Vagina (tissue), 2 donors: ENCODE results near the gene COL9A3.

Experiments used
- POLR2AphosphoS5 ChIP-seq, 2 donors: sonication (generic); formaldehyde crosslinking; IDR thresholded peaks; one replicate each; pipeline ENCODE4 v1.9.0; 2017; ENCODE audit warnings: antibody characterized with exemption in 2 of 2, mild to moderate bottlenecking in 2 of 2, low read depth in 1 of 2; ENCODE audit not compliant: insufficient read depth in 1 of 2
- TF ChIP-seq, protein P1 (sequence below), 3 experiments: fragments of 450-650 bp in 2 of 3; fragments of 200-600 bp in 1 of 3; sonication (generic) in 1 of 3; IDR thresholded peaks; one replicate each; pipeline ENCODE4 v1.5.1; 2017 to 2019; ENCODE audit warnings: antibody characterized with exemption in 3 of 3, mild to moderate bottlenecking in 2 of 3, moderate library complexity in 2 of 3

DNA sequence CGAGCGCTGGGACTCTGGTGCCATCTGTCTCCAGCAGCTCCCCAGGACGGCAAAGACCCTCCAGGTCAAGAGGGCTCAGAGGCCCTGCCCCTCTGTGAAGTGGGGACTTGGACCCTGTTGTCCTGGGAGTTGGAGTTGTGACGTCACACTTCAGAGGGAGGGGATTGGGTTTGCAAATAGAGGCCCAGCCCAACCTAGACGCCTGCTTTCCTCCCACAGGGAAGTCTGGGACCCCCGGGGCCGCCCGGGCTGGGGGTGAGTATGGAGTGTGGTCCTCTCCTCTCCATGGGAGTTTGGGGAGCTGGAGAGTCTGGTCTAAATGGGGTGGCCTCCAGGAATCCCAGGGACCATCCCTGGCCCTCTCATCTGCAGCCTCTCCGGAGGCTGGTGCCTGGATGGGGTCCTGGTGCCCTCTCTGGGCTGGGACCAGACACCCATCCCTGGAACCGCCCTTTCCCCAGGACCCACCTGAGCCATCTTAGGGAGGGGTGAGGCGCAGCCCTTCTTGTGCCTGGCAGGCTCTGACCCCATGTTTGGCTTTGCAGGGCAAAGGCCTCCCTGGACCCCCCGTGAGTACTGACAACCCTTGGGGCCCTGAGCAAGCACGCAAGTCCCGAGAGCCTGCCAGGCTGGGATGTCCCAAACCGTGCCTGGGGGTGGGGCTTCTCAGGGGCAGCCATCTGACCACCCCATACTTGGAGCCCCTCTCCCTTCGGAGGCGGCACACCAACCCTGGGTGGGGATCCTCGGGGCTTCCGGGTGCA, 4.3 kb downstream of the COL9A3 start:
- TF ChIP-seq, protein P1, sequence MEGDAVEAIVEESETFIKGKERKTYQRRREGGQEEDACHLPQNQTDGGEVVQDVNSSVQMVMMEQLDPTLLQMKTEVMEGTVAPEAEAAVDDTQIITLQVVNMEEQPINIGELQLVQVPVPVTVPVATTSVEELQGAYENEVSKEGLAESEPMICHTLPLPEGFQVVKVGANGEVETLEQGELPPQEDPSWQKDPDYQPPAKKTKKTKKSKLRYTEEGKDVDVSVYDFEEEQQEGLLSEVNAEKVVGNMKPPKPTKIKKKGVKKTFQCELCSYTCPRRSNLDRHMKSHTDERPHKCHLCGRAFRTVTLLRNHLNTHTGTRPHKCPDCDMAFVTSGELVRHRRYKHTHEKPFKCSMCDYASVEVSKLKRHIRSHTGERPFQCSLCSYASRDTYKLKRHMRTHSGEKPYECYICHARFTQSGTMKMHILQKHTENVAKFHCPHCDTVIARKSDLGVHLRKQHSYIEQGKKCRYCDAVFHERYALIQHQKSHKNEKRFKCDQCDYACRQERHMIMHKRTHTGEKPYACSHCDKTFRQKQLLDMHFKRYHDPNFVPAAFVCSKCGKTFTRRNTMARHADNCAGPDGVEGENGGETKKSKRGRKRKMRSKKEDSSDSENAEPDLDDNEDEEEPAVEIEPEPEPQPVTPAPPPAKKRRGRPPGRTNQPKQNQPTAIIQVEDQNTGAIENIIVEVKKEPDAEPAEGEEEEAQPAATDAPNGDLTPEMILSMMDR (IDR thresholded peaks at IDR 0.05) = no peak
- TF ChIP-seq POLR2AphosphoS5 (IDR thresholded peaks at IDR 0.05; ENCODE audit: insufficient read depth in 1 of 2, low read depth in 1 of 2) = no peak
